Stomach (tissue), 4 donors: Measurements from ENCODE around the gene BCAS3.
"Not testable (repeated sequence)": the region's sequence is repeated elsewhere in the genome, so short reads cannot be mapped to it uniquely, and the experiment has no call there.

ENCODE experiments used
- CTCF ChIP-seq, 7 experiments: fragments of 450-650 bp in 4 of 7; fragments of 200-600 bp in 3 of 7; sonication (generic) in 3 of 7; IDR thresholded peaks; one replicate each; pipeline ENCODE4 v1.5.1; 2016 to 2019; ENCODE audit warnings: antibody characterized with exemption in 7 of 7, control low read depth in 2 of 7, mild to moderate bottlenecking in 1 of 7
- EP300 ChIP-seq: sonication (generic); formaldehyde crosslinking; IDR thresholded peaks from one replicate; pipeline ENCODE4 v1.6.1; 2017; ENCODE audit warnings: antibody characterized with exemption
- POLR2A ChIP-seq, 4 donors: fragments of 450-650 bp; IDR thresholded peaks; one replicate each; pipeline ENCODE4 v1.6.1; 2016; ENCODE audit warnings: antibody characterized with exemption in 4 of 4, control low read depth in 2 of 4, mild to moderate bottlenecking in 1 of 4, moderate library complexity in 1 of 4
- POLR2AphosphoS5 ChIP-seq, 3 donors: sonication (generic); formaldehyde crosslinking; IDR thresholded peaks; one replicate each; pipeline ENCODE4 v1.6.1; 2016; ENCODE audit warnings: antibody characterized with exemption in 3 of 3

GRCh38 chr17:60935991-60936390 lies 258.3 kb downstream of the BCAS3 start:
- TF ChIP-seq CTCF (IDR thresholded peaks at IDR 0.05); EP300; POLR2A (IDR thresholded peaks at IDR 0.05); POLR2AphosphoS5 (IDR thresholded peaks at IDR 0.05): not testable (repeated sequence)
